ENCODE measurements around the gene YBX2.

Gene YBX2

DNA sequence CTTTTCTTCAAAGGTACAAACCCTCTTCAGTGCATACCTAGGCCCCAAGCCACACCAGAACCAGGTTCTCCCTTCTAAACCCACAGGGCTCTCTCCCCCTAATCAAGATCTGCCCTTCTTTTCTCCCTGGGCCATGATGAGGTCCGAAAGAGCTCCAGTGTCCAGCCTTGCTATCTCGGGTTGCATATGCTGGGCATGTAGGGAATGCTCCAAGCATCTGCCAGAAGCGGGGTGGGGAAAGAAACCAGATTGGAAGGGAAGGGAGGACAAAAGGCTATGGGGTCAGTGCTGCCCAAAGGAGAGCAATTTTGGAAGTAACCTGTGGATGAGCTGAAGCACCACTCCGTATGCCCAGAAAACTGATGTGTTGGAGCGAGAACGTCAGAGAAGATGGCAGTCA lies 45.2 kb downstream of the YBX2 start:
- ChIA-PET POLR2A (interaction anchor here (0.8 to 1.6 kb wide), 3 partner anchors 11 to 153 kb away, joined by 3 to 7 read pairs (median 4); partner anchors contain the start of genes NEURL4 and PHF23), CTCF (interaction anchor here (0.6 to 1.4 kb wide), 2 partner anchors 17 to 122 kb away, joined by 3 to 5 read pairs; no protein-coding TSS in a partner anchor)
- H3K9me3 ChIP-seq (ENCODE audit: control insufficient read depth, insufficient read depth, low read depth, low read length) = no peaks in the 10 kb centered on the region
- peak overlapping the region; percentile 46; the same call in 1 of the 2 replicates for H3K27ac ChIP-seq (ENCODE audit: extremely low read depth, low read depth, low read length)
- peaks cover 13% of the 10 kb centered on the region; the same call in 1 of the 2 replicates for H3K4me1 ChIP-seq (ENCODE audit: control insufficient read depth, insufficient read depth, low read length)
- H3K36me3 ChIP-seq (ENCODE audit: control insufficient read depth in 2 of 2, insufficient read depth in 1 of 2, low read length in 2 of 2) = peaks cover 34 to 47% of the 10 kb centered on the region in 2 experiments
- TF ChIP-seq, protein P1, sequence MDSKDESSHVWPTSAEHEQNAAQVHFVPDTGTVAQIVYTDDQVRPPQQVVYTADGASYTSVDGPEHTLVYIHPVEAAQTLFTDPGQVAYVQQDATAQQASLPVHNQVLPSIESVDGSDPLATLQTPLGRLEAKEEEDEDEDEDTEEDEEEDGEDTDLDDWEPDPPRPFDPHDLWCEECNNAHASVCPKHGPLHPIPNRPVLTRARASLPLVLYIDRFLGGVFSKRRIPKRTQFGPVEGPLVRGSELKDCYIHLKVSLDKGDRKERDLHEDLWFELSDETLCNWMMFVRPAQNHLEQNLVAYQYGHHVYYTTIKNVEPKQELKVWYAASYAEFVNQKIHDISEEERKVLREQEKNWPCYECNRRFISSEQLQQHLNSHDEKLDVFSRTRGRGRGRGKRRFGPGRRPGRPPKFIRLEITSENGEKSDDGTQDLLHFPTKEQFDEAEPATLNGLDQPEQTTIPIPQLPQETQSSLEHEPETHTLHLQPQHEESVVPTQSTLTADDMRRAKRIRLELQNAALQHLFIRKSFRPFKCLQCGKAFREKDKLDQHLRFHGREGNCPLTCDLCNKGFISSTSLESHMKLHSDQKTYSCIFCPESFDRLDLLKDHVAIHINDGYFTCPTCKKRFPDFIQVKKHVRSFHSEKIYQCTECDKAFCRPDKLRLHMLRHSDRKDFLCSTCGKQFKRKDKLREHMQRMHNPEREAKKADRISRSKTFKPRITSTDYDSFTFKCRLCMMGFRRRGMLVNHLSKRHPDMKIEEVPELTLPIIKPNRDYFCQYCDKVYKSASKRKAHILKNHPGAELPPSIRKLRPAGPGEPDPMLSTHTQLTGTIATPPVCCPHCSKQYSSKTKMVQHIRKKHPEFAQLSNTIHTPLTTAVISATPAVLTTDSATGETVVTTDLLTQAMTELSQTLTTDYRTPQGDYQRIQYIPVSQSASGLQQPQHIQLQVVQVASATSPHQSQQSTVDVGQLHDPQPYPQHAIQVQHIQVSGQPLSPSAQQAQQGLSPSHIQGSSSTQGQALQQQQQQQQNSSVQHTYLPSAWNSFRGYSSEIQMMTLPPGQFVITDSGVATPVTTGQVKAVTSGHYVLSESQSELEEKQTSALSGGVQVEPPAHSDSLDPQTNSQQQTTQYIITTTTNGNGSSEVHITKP (tag by site-specific recombination; IDR thresholded peaks at IDR 0.05) = peak; percentile 37
- TF ChIP-seq, protein P2, sequence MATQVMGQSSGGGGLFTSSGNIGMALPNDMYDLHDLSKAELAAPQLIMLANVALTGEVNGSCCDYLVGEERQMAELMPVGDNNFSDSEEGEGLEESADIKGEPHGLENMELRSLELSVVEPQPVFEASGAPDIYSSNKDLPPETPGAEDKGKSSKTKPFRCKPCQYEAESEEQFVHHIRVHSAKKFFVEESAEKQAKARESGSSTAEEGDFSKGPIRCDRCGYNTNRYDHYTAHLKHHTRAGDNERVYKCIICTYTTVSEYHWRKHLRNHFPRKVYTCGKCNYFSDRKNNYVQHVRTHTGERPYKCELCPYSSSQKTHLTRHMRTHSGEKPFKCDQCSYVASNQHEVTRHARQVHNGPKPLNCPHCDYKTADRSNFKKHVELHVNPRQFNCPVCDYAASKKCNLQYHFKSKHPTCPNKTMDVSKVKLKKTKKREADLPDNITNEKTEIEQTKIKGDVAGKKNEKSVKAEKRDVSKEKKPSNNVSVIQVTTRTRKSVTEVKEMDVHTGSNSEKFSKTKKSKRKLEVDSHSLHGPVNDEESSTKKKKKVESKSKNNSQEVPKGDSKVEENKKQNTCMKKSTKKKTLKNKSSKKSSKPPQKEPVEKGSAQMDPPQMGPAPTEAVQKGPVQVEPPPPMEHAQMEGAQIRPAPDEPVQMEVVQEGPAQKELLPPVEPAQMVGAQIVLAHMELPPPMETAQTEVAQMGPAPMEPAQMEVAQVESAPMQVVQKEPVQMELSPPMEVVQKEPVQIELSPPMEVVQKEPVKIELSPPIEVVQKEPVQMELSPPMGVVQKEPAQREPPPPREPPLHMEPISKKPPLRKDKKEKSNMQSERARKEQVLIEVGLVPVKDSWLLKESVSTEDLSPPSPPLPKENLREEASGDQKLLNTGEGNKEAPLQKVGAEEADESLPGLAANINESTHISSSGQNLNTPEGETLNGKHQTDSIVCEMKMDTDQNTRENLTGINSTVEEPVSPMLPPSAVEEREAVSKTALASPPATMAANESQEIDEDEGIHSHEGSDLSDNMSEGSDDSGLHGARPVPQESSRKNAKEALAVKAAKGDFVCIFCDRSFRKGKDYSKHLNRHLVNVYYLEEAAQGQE (tag by site-specific recombination; IDR thresholded peaks at IDR 0.05) = no peak
- H3K4me3 ChIP-seq (ENCODE audit: low read depth, low read length) = no peak overlapping the region

DNA sequence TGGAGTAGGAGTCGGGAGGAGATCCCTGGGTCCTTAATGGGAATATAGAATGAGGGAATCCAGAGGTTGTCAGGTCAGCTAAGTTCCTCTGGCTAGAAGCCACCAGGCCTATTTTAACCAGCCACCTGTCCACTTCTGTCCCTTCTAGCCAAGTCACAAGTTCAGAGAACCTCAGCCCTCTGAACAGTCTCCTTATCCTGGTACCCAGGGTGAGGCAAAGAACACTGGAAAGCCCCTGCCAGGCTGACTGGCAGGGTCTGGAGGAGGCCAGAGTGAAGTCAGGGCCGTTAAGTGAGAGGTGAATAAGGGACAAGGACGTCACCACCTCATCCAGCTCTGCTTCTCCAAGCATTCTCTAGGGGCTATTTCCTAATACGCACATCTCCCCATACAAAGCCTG lies 45.6 kb downstream of the YBX2 start:
- H3K27ac ChIP-seq (ENCODE audit: extremely low read depth, low read depth, low read length) = peak overlapping the region; percentile 46; the same call in 1 of the 2 replicates
- TF ChIP-seq ZNF133 (tag by site-specific recombination; IDR thresholded peaks at IDR 0.05) = no peak
- no peak for TF ChIP-seq BCL11B (tag by site-specific recombination; IDR thresholded peaks at IDR 0.05; ENCODE audit: low read depth)
- no peak for TF ChIP-seq ZNF610 (tag by site-specific recombination; IDR thresholded peaks at IDR 0.05; ENCODE audit: borderline replicate concordance)
- TF ChIP-seq HOXC10 (CRISPR knock-in tag; IDR thresholded peaks at IDR 0.05) = no peak
- TF ChIP-seq, protein P3, sequence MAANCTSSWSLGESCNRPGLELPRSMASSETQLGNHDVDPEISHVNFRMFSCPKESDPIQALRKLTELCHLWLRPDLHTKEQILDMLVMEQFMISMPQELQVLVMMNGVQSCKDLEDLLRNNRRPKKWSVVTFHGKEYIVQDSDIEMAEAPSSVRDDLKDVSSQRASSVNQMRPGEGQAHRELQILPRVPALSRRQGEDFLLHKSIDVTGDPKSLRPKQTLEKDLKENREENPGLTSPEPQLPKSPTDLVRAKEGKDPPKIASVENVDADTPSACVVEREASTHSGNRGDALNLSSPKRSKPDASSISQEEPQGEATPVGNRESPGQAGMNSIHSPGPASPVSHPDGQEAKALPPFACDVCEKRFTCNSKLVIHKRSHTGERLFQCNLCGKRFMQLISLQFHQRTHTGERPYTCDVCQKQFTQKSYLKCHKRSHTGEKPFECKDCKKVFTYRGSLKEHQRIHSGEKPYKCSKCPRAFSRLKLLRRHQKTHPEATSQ (tag by site-specific recombination; IDR thresholded peaks at IDR 0.05) = no peak
- TF ChIP-seq ZBTB21 (tag by site-specific recombination; IDR thresholded peaks at IDR 0.05) = no peak
- no peak for TF ChIP-seq KLF1 (tag by site-specific recombination; IDR thresholded peaks at IDR 0.05)
- POLR2A ChIA-PET = interaction anchor here (0.7 to 1.5 kb wide), 4 partner anchors 9 to 154 kb away, joined by 3 to 5 read pairs (median 4); partner anchors contain the start of genes ACADVL, DLG4, NEURL4 and PHF23
- H3K4me1 ChIP-seq (ENCODE audit: control insufficient read depth, insufficient read depth, low read length) = peaks cover 13% of the 10 kb centered on the region; the same call in 1 of the 2 replicates
- H3K9me3 ChIP-seq (ENCODE audit: control insufficient read depth, insufficient read depth, low read depth, low read length) = no peaks in the 10 kb centered on the region
- CTCF ChIA-PET = no interaction called here
- H3K36me3 ChIP-seq (ENCODE audit: control insufficient read depth in 2 of 2, insufficient read depth in 1 of 2, low read length in 2 of 2) = peaks cover 30 to 47% of the 10 kb centered on the region in 2 experiments
- H3K4me3 ChIP-seq (ENCODE audit: low read depth, low read length) = no peak overlapping the region

DNA sequence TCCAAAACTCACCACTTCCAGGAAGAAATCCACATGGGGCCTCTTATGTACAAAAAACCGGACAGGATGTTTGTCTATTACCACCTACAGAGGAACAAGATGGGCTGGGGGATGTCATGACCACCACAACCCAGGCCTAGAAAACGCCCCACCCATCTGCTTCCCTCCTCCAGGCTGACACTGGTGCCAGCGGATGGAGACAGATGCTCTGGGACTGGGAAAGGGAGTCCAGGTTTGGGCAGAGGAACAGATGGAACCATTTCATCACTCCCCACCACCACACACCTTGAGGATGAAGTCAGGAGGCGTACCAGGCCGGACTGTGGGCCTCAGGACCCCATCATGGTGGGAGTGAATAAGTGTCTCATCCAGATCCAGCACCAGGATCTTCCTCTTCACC lies 47.7 kb downstream of the YBX2 start:
- Histone ChIP-seq H3K4me3 (ENCODE audit: low read depth, low read length) (no peak overlapping the region), H3K9me3 (ENCODE audit: control insufficient read depth, insufficient read depth, low read depth, low read length) (no peaks in the 10 kb centered on the region), H3K27ac (ENCODE audit: extremely low read depth, low read depth, low read length) (no peak overlapping the region), H3K36me3 (ENCODE audit: control insufficient read depth in 2 of 2, insufficient read depth in 1 of 2, low read length in 2 of 2) (peaks cover 27 to 46% of the 10 kb centered on the region in 2 experiments), H3K4me1 (ENCODE audit: control insufficient read depth, insufficient read depth, low read length) (peaks cover 14% of the 10 kb centered on the region)
- ChIA-PET CTCF (interaction anchor here (0.6 kb wide), 1 partner anchor 314 kb away, joined by 3 read pairs; no protein-coding TSS in a partner anchor), POLR2A (no interaction called here)
- TF ChIP-seq, protein P4, sequence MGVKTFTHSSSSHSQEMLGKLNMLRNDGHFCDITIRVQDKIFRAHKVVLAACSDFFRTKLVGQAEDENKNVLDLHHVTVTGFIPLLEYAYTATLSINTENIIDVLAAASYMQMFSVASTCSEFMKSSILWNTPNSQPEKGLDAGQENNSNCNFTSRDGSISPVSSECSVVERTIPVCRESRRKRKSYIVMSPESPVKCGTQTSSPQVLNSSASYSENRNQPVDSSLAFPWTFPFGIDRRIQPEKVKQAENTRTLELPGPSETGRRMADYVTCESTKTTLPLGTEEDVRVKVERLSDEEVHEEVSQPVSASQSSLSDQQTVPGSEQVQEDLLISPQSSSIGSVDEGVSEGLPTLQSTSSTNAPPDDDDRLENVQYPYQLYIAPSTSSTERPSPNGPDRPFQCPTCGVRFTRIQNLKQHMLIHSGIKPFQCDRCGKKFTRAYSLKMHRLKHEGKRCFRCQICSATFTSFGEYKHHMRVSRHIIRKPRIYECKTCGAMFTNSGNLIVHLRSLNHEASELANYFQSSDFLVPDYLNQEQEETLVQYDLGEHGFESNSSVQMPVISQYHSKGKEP (tag by site-specific recombination; IDR thresholded peaks at IDR 0.05) = no peak
- TF ChIP-seq, protein P1 (tag by site-specific recombination; IDR thresholded peaks at IDR 0.05) = no peak
- no peak for TF ChIP-seq ZNF558 (tag by site-specific recombination; IDR thresholded peaks at IDR 0.05)
- no peak for TF ChIP-seq MYNN (tag by site-specific recombination; IDR thresholded peaks at IDR 0.05; ENCODE audit: borderline replicate concordance)
- TF ChIP-seq, protein P5, sequence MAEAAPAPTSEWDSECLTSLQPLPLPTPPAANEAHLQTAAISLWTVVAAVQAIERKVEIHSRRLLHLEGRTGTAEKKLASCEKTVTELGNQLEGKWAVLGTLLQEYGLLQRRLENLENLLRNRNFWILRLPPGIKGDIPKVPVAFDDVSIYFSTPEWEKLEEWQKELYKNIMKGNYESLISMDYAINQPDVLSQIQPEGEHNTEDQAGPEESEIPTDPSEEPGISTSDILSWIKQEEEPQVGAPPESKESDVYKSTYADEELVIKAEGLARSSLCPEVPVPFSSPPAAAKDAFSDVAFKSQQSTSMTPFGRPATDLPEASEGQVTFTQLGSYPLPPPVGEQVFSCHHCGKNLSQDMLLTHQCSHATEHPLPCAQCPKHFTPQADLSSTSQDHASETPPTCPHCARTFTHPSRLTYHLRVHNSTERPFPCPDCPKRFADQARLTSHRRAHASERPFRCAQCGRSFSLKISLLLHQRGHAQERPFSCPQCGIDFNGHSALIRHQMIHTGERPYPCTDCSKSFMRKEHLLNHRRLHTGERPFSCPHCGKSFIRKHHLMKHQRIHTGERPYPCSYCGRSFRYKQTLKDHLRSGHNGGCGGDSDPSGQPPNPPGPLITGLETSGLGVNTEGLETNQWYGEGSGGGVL (tag by site-specific recombination; IDR thresholded peaks at IDR 0.05) = no peak

Data from HEK293 (cell line).